Spleen (tissue), 7 donors: Measurements from ENCODE around the gene KCNK4.

Experiments used
- POLR2A ChIP-seq, 3 donors: fragments of 450-650 bp; IDR thresholded peaks; one replicate each; pipeline ENCODE4 v1.5.1; 2017; ENCODE audit warnings: antibody characterized with exemption in 3 of 3, mild to moderate bottlenecking in 1 of 3
- POLR2AphosphoS5 ChIP-seq, 3 donors: sonication (generic); formaldehyde crosslinking; IDR thresholded peaks; one replicate each; pipeline ENCODE4 v1.5.1; 2017; ENCODE audit warnings: antibody characterized with exemption in 3 of 3
- TF ChIP-seq, protein P1 (sequence below), 11 experiments: fragments of 200-600 bp in 7 of 11; fragments of 450-650 bp in 4 of 11; sonication (generic) in 4 of 11; IDR thresholded peaks in 8 of 11; conservative IDR thresholded peaks in 3 of 11; 1 replicate in 7 of 11; 2 replicates in 4 of 11; pipeline versions ENCODE4 v1.4.0 to v1.8.0; 2016 to 2021; ENCODE audit warnings: antibody characterized with exemption in 11 of 11, inconsistent platforms in 4 of 11, mild to moderate bottlenecking in 1 of 11
- donor health status: DM: no; HTN: no; CAD: no; lungs with moderate emphysema.
- donor health status: DM: no; HTN: no; CAD: no.
- donor health status: DM: no; HTN: no; CAD: no.

DNA sequence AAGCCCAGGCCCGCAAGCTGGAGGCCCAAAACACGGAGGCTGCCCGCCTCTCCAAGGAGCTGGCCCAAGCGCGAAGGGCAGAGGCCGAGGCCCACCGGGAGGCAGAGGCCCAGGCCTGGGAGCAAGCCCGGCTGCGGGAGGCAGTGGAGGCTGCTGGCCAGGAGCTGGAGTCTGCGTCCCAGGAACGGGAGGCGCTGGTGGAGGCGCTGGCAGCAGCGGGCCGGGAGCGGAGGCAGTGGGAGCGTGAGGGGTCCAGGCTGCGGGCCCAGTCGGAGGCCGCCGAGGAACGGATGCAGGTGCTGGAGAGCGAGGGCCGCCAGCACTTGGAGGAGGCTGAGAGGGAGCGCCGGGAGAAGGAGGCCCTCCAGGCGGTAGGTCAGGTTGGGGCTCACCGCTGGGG is 53.7 kb downstream of the KCNK4 start:
- TF ChIP-seq POLR2A (IDR thresholded peaks at IDR 0.05) (no peak), POLR2AphosphoS5 (IDR thresholded peaks at IDR 0.05) (peak in 1 of 3 donors; percentile 51)
- TF ChIP-seq, protein P1, sequence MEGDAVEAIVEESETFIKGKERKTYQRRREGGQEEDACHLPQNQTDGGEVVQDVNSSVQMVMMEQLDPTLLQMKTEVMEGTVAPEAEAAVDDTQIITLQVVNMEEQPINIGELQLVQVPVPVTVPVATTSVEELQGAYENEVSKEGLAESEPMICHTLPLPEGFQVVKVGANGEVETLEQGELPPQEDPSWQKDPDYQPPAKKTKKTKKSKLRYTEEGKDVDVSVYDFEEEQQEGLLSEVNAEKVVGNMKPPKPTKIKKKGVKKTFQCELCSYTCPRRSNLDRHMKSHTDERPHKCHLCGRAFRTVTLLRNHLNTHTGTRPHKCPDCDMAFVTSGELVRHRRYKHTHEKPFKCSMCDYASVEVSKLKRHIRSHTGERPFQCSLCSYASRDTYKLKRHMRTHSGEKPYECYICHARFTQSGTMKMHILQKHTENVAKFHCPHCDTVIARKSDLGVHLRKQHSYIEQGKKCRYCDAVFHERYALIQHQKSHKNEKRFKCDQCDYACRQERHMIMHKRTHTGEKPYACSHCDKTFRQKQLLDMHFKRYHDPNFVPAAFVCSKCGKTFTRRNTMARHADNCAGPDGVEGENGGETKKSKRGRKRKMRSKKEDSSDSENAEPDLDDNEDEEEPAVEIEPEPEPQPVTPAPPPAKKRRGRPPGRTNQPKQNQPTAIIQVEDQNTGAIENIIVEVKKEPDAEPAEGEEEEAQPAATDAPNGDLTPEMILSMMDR (IDR thresholded peaks at IDR 0.05 in 8 of 11, conservative IDR thresholded peaks at IDR 0.05 in 3 of 11): no peak
